Measurements from ENCODE around the gene ZNHIT6. TPM values are rescaled to one million over a fixed set of nuclear protein-coding genes. Genes with fewer than 3 reads are reported as not detected.

Gene ZNHIT6
- total and polyA plus RNA-seq, 10 of the 15 experiments (the other 5 are each of a cell fraction or from before 2014, with no cell fraction given) = 12.8 to 32.0 (median 18.8) TPM

- Histone ChIP-seq H3K4me2 (ENCODE audit: control insufficient read depth, insufficient read depth) (no peak overlapping the region), H2AFZ (ENCODE audit: control insufficient read depth, low read depth, low read length) (no peak overlapping the region), H3K4me1 (ENCODE audit: control insufficient read depth, insufficient read depth, low read length) (no peaks in the 10 kb centered on the region), H3K4me3 (no peak overlapping the region), H4K20me1 (ENCODE audit: control insufficient read depth, insufficient read depth) (no peaks in the 10 kb centered on the region), H3K79me2 (ENCODE audit: control insufficient read depth, insufficient read depth, low read length) (no peaks in the 10 kb centered on the region), H3K27ac (ENCODE audit: control insufficient read depth, insufficient read depth) (no peak overlapping the region), H3K36me3 (ENCODE audit: control insufficient read depth in 2 of 2, insufficient read depth in 2 of 2, low read length in 1 of 2) (no peaks in the 10 kb centered on the region), H3K9ac (ENCODE audit: control insufficient read depth, insufficient read depth, low read length) (no peak overlapping the region), H3K27me3 (replicated peaks in 1 of 2; ENCODE audit: control insufficient read depth in 2 of 2, insufficient read depth in 2 of 2, low read length in 1 of 2) (no peaks in the 10 kb centered on the region), H3K9me3 (replicated peaks; ENCODE audit: control insufficient read depth, insufficient read depth, low read length) (no peaks in the 10 kb centered on the region)
- CTCF ChIA-PET = interaction anchor here (1.0 to 1.1 kb wide), 2 partner anchors 8 to 85 kb away, joined by 4 to 5 read pairs; no protein-coding TSS in a partner anchor
- DNase-seq (ENCODE audit: low read depth, low spot score) = no peak
- no peak for ATAC-seq
- WGBS (ENCODE audit: insufficient coverage, insufficient replicate concordance, low lambda C conversion rate, missing lambda C conversion rate) = 82% methylated on average over 10 of the region's 10 CpGs
- no TSS peak for BruUV-seq (replicated peaks)
- SMC1A ChIA-PET (ENCODE audit: uncharacterized antibody, unreplicated experiment) = interaction anchor here (0.8 to 1.0 kb wide), 2 partner anchors 15 to 24 kb away, joined by 3 read pairs; no protein-coding TSS in a partner anchor
- intact Hi-C loops (cut with micrococcal nuclease; ENCODE audit: unreplicated experiment) (no loop called here), in situ Hi-C loops (cut with MboI) (no loop called here)
- TF ChIP-seq TCF3 (IDR thresholded peaks at IDR 0.05; ENCODE audit: borderline replicate concordance, insufficient read depth, low read depth, low read length) (no peak), RELA (IDR thresholded peaks at IDR 0.05; ENCODE audit: borderline replicate concordance, partially characterized antibody) (no peak), TAF1 (IDR thresholded peaks at IDR 0.05; ENCODE audit: borderline replicate concordance, low read depth, low read length) (no peak), WRNIP1 (IDR thresholded peaks at IDR 0.05; ENCODE audit: borderline replicate concordance, low read depth, low read length) (no peak), MEF2B (IDR thresholded peaks at IDR 0.05; ENCODE audit: partially characterized antibody, poor library complexity, severe bottlenecking) (no peak), BHLHE40 (IDR thresholded peaks at IDR 0.05; ENCODE audit: borderline replicate concordance in 1 of 2, low read depth in 2 of 2, low read length in 1 of 2) (no peak), CUX1 (IDR thresholded peaks at IDR 0.05; ENCODE audit: insufficient replicate concordance, low read depth, low read length) (no peak), CHD4 (IDR thresholded peaks at IDR 0.05) (no peak), MYB (IDR thresholded peaks at IDR 0.05; ENCODE audit: borderline replicate concordance, low read depth, low read length) (no peak), EZH2 (IDR thresholded peaks at IDR 0.05; ENCODE audit: borderline replicate concordance, control insufficient read depth, low read depth, low read length) (no peak), CREB1 (IDR thresholded peaks at IDR 0.05; ENCODE audit: low read depth) (no peak)
- RAD21 ChIA-PET (ENCODE audit: unreplicated experiment) = interaction anchor here (0.6 kb wide), 1 partner anchor 167 kb away, joined by 3 read pairs; no protein-coding TSS in a partner anchor
- no peak for FAIRE-seq
- POLR2A ChIA-PET = no interaction called here
Measured at GRCh38 chr1:85607126-85607920, 100.9 kb downstream of the ZNHIT6 start.

Measured in GM12878 (cell line).